GM12864 (cell line): ENCODE results near the gene FIGLA.

Experiments
- DNase-seq: peaks from one replicate; pipeline ENCODE4 v3.0.0-alpha.2; 2011; ENCODE audit warnings: low read depth
- H3K4me3 ChIP-seq: 2 replicates; pipeline ENCODE4 v1.5.1; 2011; ENCODE audit warnings: mild to moderate bottlenecking, low read depth, low read length, control low read depth
- CTCF ChIP-seq: IDR thresholded peaks from 2 replicates; pipeline ENCODE4 v1.5.1; 2011; ENCODE audit warnings: low read depth, mild to moderate bottlenecking, moderate library complexity, low read length, control low read depth, inconsistent platforms; ENCODE audit errors: missing control alignments

FIGLA gene

GRCh38 chr2:70767699-70768589 lies 22.5 kb downstream of the FIGLA start, which contains the start of gene ADD2:
ADD2 (minus strand) TSS chr2:70768200; CDS start chr2:70706408, 61,792 bp downstream.
- TF ChIP-seq CTCF: no peak
- no peak for DNase-seq
- no peak within 1 kb of the TSS for H3K4me3 ChIP-seq

- DNase-seq: no peak
- TF ChIP-seq CTCF: no peak
- no peak overlapping the region for H3K4me3 ChIP-seq
Observed at GRCh38 chr2:70767079-70767698, 23.3 kb downstream of the FIGLA start.

- no peak for TF ChIP-seq CTCF
- H3K4me3 ChIP-seq: no peak overlapping the region
- DNase-seq: no peak
Observed at GRCh38 chr2:70766357-70767078, 23.9 kb downstream of the FIGLA start.

- no peak for TF ChIP-seq CTCF
- no peak for DNase-seq
- no peak overlapping the region for H3K4me3 ChIP-seq
Observed at GRCh38 chr2:70765507-70765906, 24.9 kb downstream of the FIGLA start.

- DNase-seq: no peak
- no peak for TF ChIP-seq CTCF
- H3K4me3 ChIP-seq: no peak overlapping the region
Observed at GRCh38 chr2:70759446-70759845, 31.0 kb downstream of the FIGLA start.

- TF ChIP-seq CTCF: no peak
- DNase-seq: no peak
- H3K4me3 ChIP-seq: no peak overlapping the region
Observed at GRCh38 chr2:70757966-70758365, 32.5 kb downstream of the FIGLA start.
